PC-3 (cell line): Measurements from ENCODE around the gene RAB40AL. TPM values are rescaled to one million over a fixed set of nuclear protein-coding genes. Genes with fewer than 3 reads are reported as not detected.

Experiments used
- ATAC-seq: fragments of 200-7000 bp; cut with Tn5 transposase; 2 replicates; pipeline ENCODE4 v1.9.1; 2020; ENCODE audit warnings: mild to moderate bottlenecking, moderate library complexity
- BruUV-seq: library from RNA; stranded (reverse); fragments of 400-500 nt; replicated peaks from 2 replicates; lab custom pipeline; 2021; lab: Mats Ljungman, UMichigan
- CTCF ChIA-PET: fragments of 300-600 bp; sonication (Branson Sonifier 250); formaldehyde crosslinking; loops from one replicate; lab custom pipeline; 2022; ENCODE audit warnings: antibody characterized with exemption; lab: Charles Lee
- POLR2A ChIA-PET: fragments of 300-600 bp; sonication (Branson Sonifier 250); formaldehyde crosslinking; loops from one replicate; lab custom pipeline; 2022; ENCODE audit warnings: antibody characterized with exemption; ENCODE audit not compliant: unreplicated experiment; lab: Charles Lee
- DNase-seq: peaks from one replicate; pipeline ENCODE4 v3.0.0-alpha.2; 2015
- H2AFZ ChIP-seq: fragments of 300-600 bp; sonication (generic); 2 replicates; pipeline ENCODE4 v1.6.0; 2016; ENCODE audit warnings: antibody characterized with exemption, low read length
- H3F3A ChIP-seq: fragments of 300-600 bp; sonication (generic); one replicate; pipeline ENCODE4 v1.6.0; 2017; ENCODE audit warnings: antibody characterized with exemption, low read length, control low read depth, mild to moderate bottlenecking; ENCODE audit not compliant: unreplicated experiment
- H3K27ac ChIP-seq: fragments of 300-600 bp; sonication (generic); 2 replicates; pipeline ENCODE4 v1.5.1; 2016; ENCODE audit warnings: mild to moderate bottlenecking, low read length
- H3K27me3 ChIP-seq: fragments of 300-600 bp; sonication (generic); 2 replicates; pipeline ENCODE4 v1.6.1; 2016; ENCODE audit warnings: low read length, mixed read lengths
- H3K36me3 ChIP-seq: fragments of 300-600 bp; sonication (generic); 2 replicates; pipeline ENCODE4 v1.6.1; 2016; ENCODE audit warnings: low read depth, mixed run types, low read length, mixed read lengths
- H3K4me1 ChIP-seq: fragments of 300-600 bp; sonication (generic); 2 replicates; pipeline ENCODE4 v1.5.1; 2016; ENCODE audit warnings: low read length; ENCODE audit not compliant: insufficient read depth
- H3K4me2 ChIP-seq: fragments of 300-600 bp; sonication (generic); 2 replicates; pipeline ENCODE4 v1.6.0; 2016; ENCODE audit warnings: low read length
- H3K4me3 ChIP-seq: fragments of 300-600 bp; sonication (generic); 2 replicates; pipeline ENCODE4 v1.5.1; 2016; ENCODE audit warnings: mild to moderate bottlenecking, low read length, mixed read lengths
- H3K79me2 ChIP-seq: fragments of 300-600 bp; sonication (generic); 2 replicates; pipeline ENCODE4 v1.6.1; 2017; ENCODE audit warnings: low read length, mixed read lengths
- H3K9ac ChIP-seq: fragments of 300-600 bp; sonication (generic); 2 replicates; pipeline ENCODE4 v1.6.0; 2016; ENCODE audit warnings: mild to moderate bottlenecking, low read length
- H3K9me2 ChIP-seq: fragments of 300-600 bp; sonication (generic); replicated peaks from 2 replicates; pipeline ENCODE4 v1.6.1; 2016; ENCODE audit warnings: mixed run types, low read length, mixed read lengths
- H3K9me3 ChIP-seq: fragments of 300-600 bp; sonication (generic); 2 replicates; pipeline ENCODE4 v1.6.1; 2016; ENCODE audit warnings: low read length, mixed read lengths
- H4K20me1 ChIP-seq: fragments of 300-600 bp; sonication (generic); 2 replicates; pipeline ENCODE4 v1.6.1; 2016; ENCODE audit warnings: low read length, mixed read lengths
- EZH2 ChIP-seq: fragments of 300-600 bp; sonication (generic); IDR thresholded peaks from one replicate; pipeline ENCODE4 v1.6.1; 2017; ENCODE audit warnings: antibody characterized with exemption, mild to moderate bottlenecking, low read length; ENCODE audit not compliant: unreplicated experiment
- EZH2phosphoT487 ChIP-seq: fragments of 300-600 bp; sonication (generic); IDR thresholded peaks from 2 replicates; pipeline ENCODE4 v1.6.1; 2018; ENCODE audit warnings: mild to moderate bottlenecking, antibody characterized with exemption, low read length, borderline replicate concordance
- intact Hi-C: fragments of 100-400 bp; cut with micrococcal nuclease; formaldehyde crosslinking; loops from 2 replicates; pipeline ENCODE4 v1.9.0; 2023
- total RNA-seq: library from RNA; depleted of rRNA; stranded (reverse); fragments of >200 nt; gene quantifications from 2 replicates; pipeline ENCODE4 v1.2.3, GENCODE V29; 2014
- TF ChIP-seq, protein P1 (sequence below): fragments of 300-600 bp; sonication (generic); conservative IDR thresholded peaks from 2 replicates; pipeline ENCODE4 v1.5.1; 2017; ENCODE audit warnings: antibody characterized with exemption, low read depth, mild to moderate bottlenecking, low read length

RAB40AL gene
- total RNA-seq, 1 experiment from 2014 or later: 0.55 TPM

DNA sequence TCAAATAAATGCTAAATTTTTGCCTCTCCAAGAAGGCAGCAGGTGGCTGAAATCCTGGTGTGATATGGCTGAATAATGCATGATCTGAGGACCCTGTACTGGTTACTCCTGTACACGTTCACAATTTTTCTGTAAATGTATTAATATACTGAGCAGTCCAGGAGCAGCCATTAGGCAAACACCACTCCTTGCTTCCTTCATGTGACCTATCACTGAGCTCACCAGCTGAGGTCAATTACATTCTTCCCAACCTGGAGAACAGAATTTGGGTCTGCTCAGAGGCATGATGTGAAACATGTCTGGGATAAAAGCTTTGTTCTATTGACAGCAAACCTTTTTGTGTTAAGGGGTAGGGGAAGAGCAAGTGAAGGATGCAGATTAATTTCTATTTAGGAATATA is 26.9 kb downstream of the RAB40AL start:
- Histone ChIP-seq H3K9ac (no peak overlapping the region), H3K4me3 (no peak overlapping the region), H3K27me3 (no peaks in the 10 kb centered on the region), H3K4me1 (peaks cover 14% of the 10 kb centered on the region), H2AFZ (no peak overlapping the region), H3K79me2 (no peaks in the 10 kb centered on the region), H3K9me3 (no peaks in the 10 kb centered on the region), H3K27ac (no peak overlapping the region), H4K20me1 (no peaks in the 10 kb centered on the region), H3K36me3 (no peaks in the 10 kb centered on the region), H3F3A (no peaks in the 10 kb centered on the region), H3K4me2 (no peak overlapping the region), H3K9me2 (no peaks in the 10 kb centered on the region)
- ATAC-seq: no peak
- TF ChIP-seq EZH2: no peak
- TF ChIP-seq EZH2phosphoT487: no peak
- TF ChIP-seq, protein P1, sequence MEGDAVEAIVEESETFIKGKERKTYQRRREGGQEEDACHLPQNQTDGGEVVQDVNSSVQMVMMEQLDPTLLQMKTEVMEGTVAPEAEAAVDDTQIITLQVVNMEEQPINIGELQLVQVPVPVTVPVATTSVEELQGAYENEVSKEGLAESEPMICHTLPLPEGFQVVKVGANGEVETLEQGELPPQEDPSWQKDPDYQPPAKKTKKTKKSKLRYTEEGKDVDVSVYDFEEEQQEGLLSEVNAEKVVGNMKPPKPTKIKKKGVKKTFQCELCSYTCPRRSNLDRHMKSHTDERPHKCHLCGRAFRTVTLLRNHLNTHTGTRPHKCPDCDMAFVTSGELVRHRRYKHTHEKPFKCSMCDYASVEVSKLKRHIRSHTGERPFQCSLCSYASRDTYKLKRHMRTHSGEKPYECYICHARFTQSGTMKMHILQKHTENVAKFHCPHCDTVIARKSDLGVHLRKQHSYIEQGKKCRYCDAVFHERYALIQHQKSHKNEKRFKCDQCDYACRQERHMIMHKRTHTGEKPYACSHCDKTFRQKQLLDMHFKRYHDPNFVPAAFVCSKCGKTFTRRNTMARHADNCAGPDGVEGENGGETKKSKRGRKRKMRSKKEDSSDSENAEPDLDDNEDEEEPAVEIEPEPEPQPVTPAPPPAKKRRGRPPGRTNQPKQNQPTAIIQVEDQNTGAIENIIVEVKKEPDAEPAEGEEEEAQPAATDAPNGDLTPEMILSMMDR: no peak
- CTCF ChIA-PET: interaction anchor here (0.7 kb wide), 1 partner anchor 12 kb away, joined by 3 read pairs; no protein-coding TSS in a partner anchor
- intact Hi-C loops: no loop called here
- POLR2A ChIA-PET: no interaction called here
- no TSS peak for BruUV-seq
- no peak for DNase-seq

DNA sequence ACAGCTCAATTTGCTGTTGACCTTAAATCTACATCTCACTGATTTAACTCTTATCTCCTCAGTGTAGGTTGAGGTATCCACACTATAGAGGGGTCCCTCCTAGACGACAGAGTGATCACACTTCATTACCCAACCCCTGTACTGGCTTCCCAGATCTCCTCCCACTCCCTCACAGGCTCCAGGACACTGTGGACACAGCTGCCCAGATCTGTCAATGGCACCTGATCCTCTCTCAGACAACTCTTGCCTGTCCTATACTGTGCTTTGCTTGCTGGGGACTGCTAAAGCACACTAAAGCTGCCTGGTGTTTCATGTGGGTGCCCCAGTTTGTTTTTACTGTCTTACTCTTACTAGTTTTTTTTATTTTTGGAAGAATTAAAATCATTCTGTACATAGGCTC is 27.9 kb downstream of the RAB40AL start:
- Histone ChIP-seq H3K4me3 (no peak overlapping the region), H3K36me3 (no peaks in the 10 kb centered on the region; the same call in 1 of the 2 replicates), H3K79me2 (no peaks in the 10 kb centered on the region), H3K4me2 (no peak overlapping the region), H3K9me3 (0 out of 2 replicates have a peak, but pooled peaks cover 5% of the 10 kb centered on the region), H3K4me1 (peaks cover 4% of the 10 kb centered on the region), H3K9me2 (no peaks in the 10 kb centered on the region), H4K20me1 (no peaks in the 10 kb centered on the region), H3K9ac (no peak overlapping the region), H3K27ac (no peak overlapping the region), H2AFZ (no peak overlapping the region), H3K27me3 (no peaks in the 10 kb centered on the region), H3F3A (no peaks in the 10 kb centered on the region)
- DNase-seq (no peak), ATAC-seq (no peak)
- intact Hi-C loops: no loop called here
- ChIA-PET CTCF (interaction anchor here (0.7 kb wide), 1 partner anchor 13 kb away, joined by 3 read pairs; no protein-coding TSS in a partner anchor), POLR2A (no interaction called here)
- no TSS peak for BruUV-seq
- TF ChIP-seq, protein P1: no peak
- TF ChIP-seq EZH2 (no peak), EZH2phosphoT487 (no peak)

DNA sequence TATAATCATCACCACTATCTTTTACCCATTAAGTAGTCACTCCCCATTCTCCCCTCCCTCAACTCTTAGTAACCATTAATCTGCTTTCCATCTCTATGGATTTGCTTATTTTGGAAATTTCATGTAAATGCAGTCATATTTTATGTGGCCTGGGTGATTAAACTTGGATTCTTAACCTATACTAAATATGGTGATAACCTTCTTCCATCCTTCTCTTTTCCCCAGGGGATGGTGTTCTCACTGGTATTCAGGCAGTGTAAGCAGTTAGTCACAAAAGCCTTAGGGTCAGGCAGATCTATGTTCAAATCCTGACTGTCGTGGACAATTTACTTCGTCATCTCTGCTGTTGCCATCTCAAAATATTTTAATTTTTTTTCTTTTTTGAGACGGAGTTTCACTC is 29.6 kb downstream of the RAB40AL start:
- no peak overlapping the region for H3K4me2 ChIP-seq
- H3F3A ChIP-seq: no peaks in the 10 kb centered on the region
- H4K20me1 ChIP-seq: no peaks in the 10 kb centered on the region
- no peak overlapping the region for H2AFZ ChIP-seq
- ChIA-PET CTCF (no interaction called here), POLR2A (no interaction called here)
- 0 out of 2 replicates have a peak, but pooled peaks cover 5% of the 10 kb centered on the region for H3K9me3 ChIP-seq
- no peaks in the 10 kb centered on the region for H3K4me1 ChIP-seq
- H3K9me2 ChIP-seq: no peaks in the 10 kb centered on the region
- DNase-seq (no peak), ATAC-seq (no peak)
- intact Hi-C loops: no loop called here
- no peaks in the 10 kb centered on the region for H3K79me2 ChIP-seq
- no peaks in the 10 kb centered on the region for H3K27me3 ChIP-seq
- H3K9ac ChIP-seq: no peak overlapping the region
- no TSS peak for BruUV-seq
- TF ChIP-seq EZH2phosphoT487 (no peak), EZH2 (no peak)
- TF ChIP-seq, protein P1: no peak
- H3K27ac ChIP-seq: no peak overlapping the region
- no peak overlapping the region for H3K4me3 ChIP-seq
- no peaks in the 10 kb centered on the region; the same call in 1 of the 2 replicates for H3K36me3 ChIP-seq
